ENCODE data around the gene SIDT2.
"Not testable (repeated sequence)": the region's sequence is repeated elsewhere in the genome, so short reads cannot be mapped to it uniquely, and the experiment has no call there.

The SIDT2 gene

DNA sequence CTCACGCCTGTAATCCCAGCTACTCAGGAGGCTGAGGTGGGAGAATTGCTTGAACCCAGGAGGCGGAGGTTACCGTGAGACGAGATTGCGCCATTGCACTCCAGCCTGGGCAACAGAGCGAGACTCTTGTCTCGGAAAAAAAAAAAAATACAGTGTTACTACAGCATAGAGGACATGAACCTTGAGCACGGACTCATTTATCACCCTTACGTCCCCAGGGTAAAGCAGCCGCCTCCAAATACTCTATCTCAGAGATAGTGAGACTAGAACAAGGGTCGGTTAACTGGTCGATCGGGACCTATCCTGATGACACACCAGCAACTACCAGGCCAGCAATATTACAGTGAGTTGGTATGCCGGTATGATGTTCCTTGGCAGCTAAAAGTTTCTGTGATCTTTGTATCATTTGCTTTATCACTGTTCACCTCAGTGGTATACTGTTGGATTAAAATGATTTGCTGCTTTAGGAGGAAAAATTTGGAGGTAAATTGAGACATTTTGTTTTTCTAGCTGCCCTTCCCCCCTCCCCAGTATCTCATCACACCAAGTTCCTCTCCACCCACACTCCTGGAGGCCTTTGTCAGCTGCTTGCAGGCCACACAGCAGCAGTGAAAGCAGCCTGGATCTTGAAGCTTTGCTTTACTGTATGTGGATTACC, 7.0 kb upstream of the SIDT2 start:
- DNase-seq (ENCODE audit: low read depth in 2 of 2, low spot score in 1 of 2): no peak

- DNase-seq (ENCODE audit: low read depth in 2 of 2, low spot score in 1 of 2): no peak
Measured at GRCh38 chr11:117172724-117173421, 5.7 kb upstream of the SIDT2 start.

- DNase-seq (ENCODE audit: low read depth in 2 of 2, low spot score in 1 of 2): no peak
Measured at GRCh38 chr11:117175104-117175503, 3.4 kb upstream of the SIDT2 start.

DNA sequence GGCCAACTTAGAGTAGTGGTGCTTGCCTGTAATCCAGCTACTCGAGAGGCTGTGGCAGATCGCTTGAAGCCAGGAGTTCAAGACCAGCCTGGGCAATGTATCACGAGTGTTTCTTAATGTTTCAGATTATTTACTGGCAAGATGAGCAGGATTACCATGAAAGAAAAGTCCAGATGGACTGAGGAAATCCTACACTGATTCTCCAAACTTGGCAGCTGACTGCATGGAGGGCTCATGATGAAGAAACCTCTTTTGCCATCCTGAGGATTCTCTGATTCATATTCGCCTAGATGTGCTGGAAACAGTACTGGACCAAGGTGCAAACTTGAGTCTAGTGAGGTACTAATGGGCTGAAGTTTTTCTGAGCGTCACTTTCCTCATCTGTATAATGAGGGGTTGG, 2.8 kb upstream of the SIDT2 start:
- DNase-seq (ENCODE audit: low read depth in 2 of 2, low spot score in 1 of 2): no peak

DNA sequence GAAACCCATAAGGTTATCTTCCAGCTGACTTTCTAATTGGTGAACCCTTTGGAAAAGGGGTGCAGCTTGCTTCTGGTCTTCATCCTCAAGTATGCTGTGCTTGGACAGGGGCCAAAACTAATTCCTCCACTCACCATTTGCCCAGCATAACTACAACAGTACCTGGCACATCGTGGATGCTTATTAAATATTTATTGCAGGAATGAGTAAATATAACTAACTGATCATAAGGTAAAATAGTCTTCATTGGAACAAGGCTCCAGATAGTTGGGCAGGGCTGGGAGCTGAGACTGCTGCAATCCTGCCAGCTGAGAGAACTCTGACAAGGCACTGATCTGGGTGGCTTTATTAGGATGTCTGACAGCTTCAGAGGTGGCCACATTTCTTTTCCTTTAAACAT, 2.4 kb upstream of the SIDT2 start:
- no peak for DNase-seq (ENCODE audit: low read depth in 2 of 2, low spot score in 1 of 2)

- no peak for DNase-seq (ENCODE audit: low read depth in 2 of 2, low spot score in 1 of 2)
Measured at GRCh38 chr11:117177534-117178209, 871 bp upstream of the SIDT2 start.

- no peak for DNase-seq (ENCODE audit: low read depth in 2 of 2, low spot score in 1 of 2)
Measured at GRCh38 chr11:117179048-117179999, 781 bp downstream of the SIDT2 start.

DNA sequence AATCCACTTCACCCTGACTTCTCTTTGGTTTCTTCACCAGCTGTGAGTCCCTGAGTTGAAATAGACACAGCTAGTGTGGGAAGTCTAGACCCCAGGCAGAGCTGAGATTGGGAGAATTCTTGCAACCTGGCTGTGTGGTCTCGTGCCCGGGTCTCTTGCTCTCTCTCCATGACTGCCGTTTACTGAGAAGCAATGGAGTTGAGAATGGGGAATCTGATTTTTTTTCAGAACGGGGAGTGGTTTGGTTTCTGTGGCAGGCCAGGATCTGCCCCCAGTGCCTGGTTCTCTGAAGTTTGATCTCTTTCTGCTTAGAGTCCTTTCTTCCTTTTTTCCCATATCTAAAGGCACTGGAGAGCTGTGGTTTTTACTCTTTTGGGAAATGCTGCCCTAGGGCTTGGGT, 1.5 kb downstream of the SIDT2 start:
- no peak for DNase-seq (ENCODE audit: low read depth in 2 of 2, low spot score in 1 of 2)

GRCh38 chr11:117180661-117181585, 2.4 kb downstream of the SIDT2 start:
- DNase-seq (ENCODE audit: low read depth in 2 of 2, low spot score in 1 of 2): no peak

GRCh38 chr11:117181586-117182550, 3.3 kb downstream of the SIDT2 start:
- no peak for DNase-seq (ENCODE audit: low read depth in 2 of 2, low spot score in 1 of 2)

DNA sequence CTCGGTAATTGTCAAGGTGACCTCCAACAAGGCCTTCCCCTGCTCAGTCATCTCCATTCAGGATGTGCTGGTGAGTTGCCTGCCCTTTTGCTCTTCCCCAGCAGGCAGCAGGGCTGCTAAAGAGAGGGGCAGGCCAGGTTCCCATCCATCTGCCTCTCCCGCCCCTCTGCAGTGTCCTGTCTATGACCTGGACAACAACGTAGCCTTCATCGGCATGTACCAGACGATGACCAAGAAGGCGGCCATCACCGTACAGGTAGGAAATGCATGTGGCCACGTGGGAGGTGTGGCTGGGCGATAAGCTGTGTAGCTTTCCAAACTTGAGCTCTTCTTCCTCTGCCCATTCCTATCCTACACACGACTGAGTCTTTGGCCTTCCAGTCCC, 4.0 kb downstream of the SIDT2 start:
- no peak for DNase-seq (ENCODE audit: low read depth in 2 of 2, low spot score in 1 of 2)

- not testable (repeated sequence) for DNase-seq (ENCODE audit: low read depth in 2 of 2, low spot score in 1 of 2)
Measured at GRCh38 chr11:117183178-117183577, 4.6 kb downstream of the SIDT2 start.

DNA sequence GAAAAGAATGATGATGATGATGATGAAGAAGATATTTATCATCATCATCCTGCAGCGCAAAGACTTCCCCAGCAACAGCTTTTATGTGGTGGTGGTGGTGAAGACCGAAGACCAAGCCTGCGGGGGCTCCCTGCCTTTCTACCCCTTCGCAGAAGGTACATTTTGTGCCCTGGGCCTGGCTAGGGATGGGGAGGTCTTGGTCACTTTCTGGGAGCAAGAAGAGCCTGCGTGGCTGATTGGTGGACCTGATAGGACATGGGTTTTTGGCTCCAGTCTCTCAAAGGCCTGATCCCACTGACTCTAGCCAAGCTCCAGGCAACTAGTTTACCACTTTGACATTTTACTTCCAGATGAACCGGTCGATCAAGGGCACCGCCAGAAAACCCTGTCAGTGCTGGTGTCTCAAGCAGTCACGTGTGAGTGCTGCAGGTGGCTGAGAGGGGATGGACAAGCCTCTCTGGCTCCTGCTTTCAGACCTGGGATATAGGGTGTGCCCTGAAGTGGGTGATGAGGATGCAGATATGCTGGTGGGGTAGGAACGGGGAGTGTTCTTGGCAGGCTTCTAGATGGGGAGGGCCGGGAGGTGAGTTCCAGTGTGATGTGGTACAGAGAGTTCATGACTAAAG, 5.3 kb downstream of the SIDT2 start:
- no peak for DNase-seq (ENCODE audit: low read depth in 2 of 2, low spot score in 1 of 2)

GRCh38 chr11:117185736-117186430, 7.3 kb downstream of the SIDT2 start:
- DNase-seq (ENCODE audit: low read depth in 2 of 2, low spot score in 1 of 2): no peak

DNA sequence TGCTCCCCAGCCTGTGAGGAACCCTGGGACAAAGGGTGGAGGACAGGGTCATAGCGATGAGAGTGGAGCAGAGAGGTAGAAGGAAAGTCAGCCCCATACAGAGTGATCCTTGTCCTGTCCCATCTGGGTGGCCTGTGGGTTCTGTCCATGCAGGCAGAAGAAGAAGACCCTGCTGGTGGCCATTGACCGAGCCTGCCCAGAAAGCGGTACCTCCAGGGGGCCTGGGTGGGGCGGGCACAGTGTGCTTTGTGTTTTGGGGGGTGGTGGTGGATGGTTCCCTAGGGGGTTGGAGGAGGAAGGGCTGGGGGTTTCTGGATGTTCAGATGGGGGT, 7.9 kb downstream of the SIDT2 start:
- no peak for DNase-seq (ENCODE audit: low read depth in 2 of 2, low spot score in 1 of 2)

GRCh38 chr11:117187007-117187406, 8.5 kb downstream of the SIDT2 start:
- DNase-seq (ENCODE audit: low read depth in 2 of 2, low spot score in 1 of 2): no peak

- DNase-seq (ENCODE audit: low read depth in 2 of 2, low spot score in 1 of 2): no peak
Measured at GRCh38 chr11:117187428-117187798, 8.9 kb downstream of the SIDT2 start.

- no peak for DNase-seq (ENCODE audit: low read depth in 2 of 2, low spot score in 1 of 2)
Measured at GRCh38 chr11:117187799-117188481, 9.4 kb downstream of the SIDT2 start.
